Measurements from ENCODE around the gene TSHZ2.

Gene TSHZ2

GRCh38 chr20:53164072-53164471 is 191.9 kb downstream of the TSHZ2 start:
- Histone ChIP-seq H3K4me1 (ENCODE audit: insufficient read depth, low read length) (no peaks in the 10 kb centered on the region), H3K9me3 (ENCODE audit: low read length) (no peaks in the 10 kb centered on the region), H3K4me3 (ENCODE audit: low read depth in 1 of 2, low read length in 2 of 2) (no peak overlapping the region), H3K36me3 (ENCODE audit: insufficient read depth, low read length) (no peaks in the 10 kb centered on the region), H3K9ac (ENCODE audit: low read length) (no peak overlapping the region), H3K27ac (ENCODE audit: low read depth, low read length) (no peak overlapping the region), H3K27me3 (ENCODE audit: control insufficient read depth in 1 of 2, insufficient read depth in 2 of 2, low read length in 2 of 2) (no peaks in the 10 kb centered on the region)

DNA sequence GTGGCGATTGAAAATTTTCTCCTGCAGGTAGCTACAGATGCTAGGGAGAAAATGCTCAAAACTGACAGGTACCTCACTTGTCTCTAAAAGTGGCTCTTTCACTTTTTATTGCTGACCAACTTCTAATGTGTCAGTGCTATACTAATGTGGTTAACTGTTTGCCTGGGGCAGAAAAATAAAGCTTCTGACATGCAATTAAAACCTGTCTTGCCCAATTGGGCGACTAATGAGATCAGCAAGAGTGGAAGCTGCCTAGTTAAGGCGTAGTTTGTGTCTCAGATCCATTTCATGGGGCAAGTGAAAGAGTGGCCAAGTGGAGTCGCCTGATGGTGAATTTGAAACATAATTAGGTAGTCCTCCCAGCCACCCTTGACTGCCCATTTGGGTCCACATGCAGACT is 193.3 kb downstream of the TSHZ2 start:
- H3K27ac ChIP-seq (ENCODE audit: low read depth, low read length) = no peak overlapping the region
- no peak overlapping the region for H3K4me3 ChIP-seq (ENCODE audit: low read depth in 1 of 2, low read length in 2 of 2)
- no peaks in the 10 kb centered on the region for H3K4me1 ChIP-seq (ENCODE audit: insufficient read depth, low read length)
- no peaks in the 10 kb centered on the region for H3K36me3 ChIP-seq (ENCODE audit: insufficient read depth, low read length)
- H3K9me3 ChIP-seq (ENCODE audit: low read length) = no peaks in the 10 kb centered on the region
- H3K9ac ChIP-seq (ENCODE audit: low read length) = no peak overlapping the region
- no peaks in the 10 kb centered on the region for H3K27me3 ChIP-seq (ENCODE audit: control insufficient read depth in 1 of 2, insufficient read depth in 2 of 2, low read length in 2 of 2)

DNA sequence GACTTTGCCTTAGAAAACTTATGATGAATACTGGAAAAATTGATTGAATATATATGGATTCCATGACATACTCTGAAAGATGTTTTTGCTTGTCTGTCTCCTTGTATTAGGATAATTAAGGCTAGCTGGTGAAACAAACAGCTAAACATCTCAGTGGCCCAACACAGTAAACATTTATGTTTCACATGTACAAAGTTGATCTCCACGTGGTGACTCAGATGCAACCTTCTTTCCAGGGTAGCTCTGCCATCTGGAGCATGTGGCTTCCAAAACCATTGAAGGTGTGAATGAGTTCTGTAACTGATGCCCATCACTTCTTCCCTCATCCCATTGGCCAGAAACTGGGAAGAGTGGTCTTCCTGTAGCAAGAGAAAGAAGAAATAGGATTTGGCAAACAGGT is 196.3 kb downstream of the TSHZ2 start:
- no peak overlapping the region for H3K9ac ChIP-seq (ENCODE audit: low read length)
- H3K4me1 ChIP-seq (ENCODE audit: insufficient read depth, low read length) = no peaks in the 10 kb centered on the region
- no peaks in the 10 kb centered on the region for H3K36me3 ChIP-seq (ENCODE audit: insufficient read depth, low read length)
- no peak overlapping the region for H3K4me3 ChIP-seq (ENCODE audit: low read depth in 1 of 2, low read length in 2 of 2)
- no peaks in the 10 kb centered on the region for H3K27me3 ChIP-seq (ENCODE audit: control insufficient read depth in 1 of 2, insufficient read depth in 2 of 2, low read length in 2 of 2)
- H3K9me3 ChIP-seq (ENCODE audit: low read length) = no peaks in the 10 kb centered on the region
- no peak overlapping the region for H3K27ac ChIP-seq (ENCODE audit: low read depth, low read length)

DNA sequence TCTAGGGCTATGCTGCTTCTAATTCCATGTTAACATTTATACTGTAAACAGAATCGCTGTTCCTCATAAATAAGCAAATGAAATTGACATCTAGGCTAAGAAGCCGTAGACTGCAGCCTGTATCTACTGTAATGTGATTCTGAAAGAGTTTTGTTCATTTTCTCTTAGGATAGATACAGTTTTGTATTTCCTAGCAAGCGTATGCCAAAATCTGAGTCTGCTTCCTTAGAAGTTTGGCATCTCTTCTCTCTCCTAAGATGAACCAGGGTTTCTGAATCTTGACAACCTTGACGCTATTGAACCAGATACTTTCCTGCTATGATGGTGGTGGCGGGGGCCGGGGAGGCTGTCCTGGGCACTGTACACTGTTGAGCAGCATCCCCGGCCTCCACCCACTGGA is 198.0 kb downstream of the TSHZ2 start:
- Histone ChIP-seq H3K9me3 (ENCODE audit: low read length) (no peaks in the 10 kb centered on the region), H3K36me3 (ENCODE audit: insufficient read depth, low read length) (no peaks in the 10 kb centered on the region), H3K4me3 (ENCODE audit: low read depth in 1 of 2, low read length in 2 of 2) (no peak overlapping the region), H3K27ac (ENCODE audit: low read depth, low read length) (no peak overlapping the region), H3K27me3 (ENCODE audit: control insufficient read depth in 1 of 2, insufficient read depth in 2 of 2, low read length in 2 of 2) (no peaks in the 10 kb centered on the region), H3K4me1 (ENCODE audit: insufficient read depth, low read length) (no peaks in the 10 kb centered on the region), H3K9ac (ENCODE audit: low read length) (no peak overlapping the region)

DNA sequence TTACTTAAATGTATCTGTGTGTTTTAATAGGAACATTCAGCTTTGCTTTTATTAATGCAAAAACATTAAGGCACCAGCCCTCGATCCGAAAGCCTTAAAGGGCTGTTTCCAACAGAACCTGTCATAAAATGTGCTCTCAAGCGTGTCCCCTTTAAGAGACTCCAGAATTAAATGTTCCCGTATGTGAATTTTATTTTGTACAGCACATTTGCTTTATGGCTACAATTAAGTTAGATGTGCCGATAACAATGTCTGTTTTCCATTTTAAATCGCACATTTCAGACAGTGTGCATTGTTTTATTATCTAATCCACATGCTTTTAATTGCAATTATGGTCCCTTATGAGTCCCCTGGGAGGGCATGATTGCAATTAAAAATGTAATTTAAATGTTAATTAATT is 198.9 kb downstream of the TSHZ2 start:
- Histone ChIP-seq H3K9ac (ENCODE audit: low read length) (no peak overlapping the region), H3K4me3 (ENCODE audit: low read depth in 1 of 2, low read length in 2 of 2) (no peak overlapping the region), H3K36me3 (ENCODE audit: insufficient read depth, low read length) (no peaks in the 10 kb centered on the region), H3K27me3 (ENCODE audit: control insufficient read depth in 1 of 2, insufficient read depth in 2 of 2, low read length in 2 of 2) (no peaks in the 10 kb centered on the region), H3K27ac (ENCODE audit: low read depth, low read length) (no peak overlapping the region), H3K4me1 (ENCODE audit: insufficient read depth, low read length) (no peaks in the 10 kb centered on the region), H3K9me3 (ENCODE audit: low read length) (no peaks in the 10 kb centered on the region)

- Histone ChIP-seq H3K9ac (ENCODE audit: low read length) (no peak overlapping the region), H3K36me3 (ENCODE audit: insufficient read depth, low read length) (no peaks in the 10 kb centered on the region), H3K4me3 (ENCODE audit: low read depth in 1 of 2, low read length in 2 of 2) (no peak overlapping the region), H3K27ac (ENCODE audit: low read depth, low read length) (no peak overlapping the region), H3K27me3 (ENCODE audit: control insufficient read depth in 1 of 2, insufficient read depth in 2 of 2, low read length in 2 of 2) (no peaks in the 10 kb centered on the region), H3K4me1 (ENCODE audit: insufficient read depth, low read length) (no peaks in the 10 kb centered on the region), H3K9me3 (ENCODE audit: low read length) (no peaks in the 10 kb centered on the region)
These were observed 202.3 kb downstream of the TSHZ2 start for GRCh38 chr20:53174454-53174853.

DNA sequence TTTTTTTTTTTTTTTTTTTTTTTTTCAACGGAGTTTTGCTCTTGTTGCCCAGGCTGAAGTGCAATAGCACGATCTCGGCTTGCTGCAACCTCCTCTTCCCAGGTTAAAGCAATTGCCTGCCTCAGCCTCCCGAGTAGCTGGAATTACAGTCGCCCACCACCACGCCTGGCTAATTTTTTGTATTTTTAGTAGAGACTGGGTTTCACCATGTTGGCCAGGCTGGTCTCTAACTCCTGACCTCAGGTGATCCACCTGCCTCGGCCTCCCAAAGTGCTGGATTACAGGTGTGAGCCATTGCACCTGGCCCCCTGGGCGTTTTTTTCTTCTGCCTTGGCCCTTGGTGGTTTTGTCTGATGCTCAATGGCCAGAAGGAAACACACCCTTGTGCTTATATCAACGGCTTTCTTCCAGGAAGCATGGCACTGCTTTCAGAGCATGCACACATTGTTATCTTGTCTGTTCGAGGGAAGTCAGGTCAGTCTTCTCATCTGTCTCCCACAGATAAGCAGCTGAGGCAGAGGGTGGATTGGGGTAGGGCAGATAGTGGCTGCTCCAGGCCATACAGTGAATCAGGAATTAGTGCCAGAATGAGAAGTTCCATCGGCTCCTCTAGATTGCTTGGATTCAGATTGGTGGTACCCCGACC is 203.1 kb downstream of the TSHZ2 start:
- no peaks in the 10 kb centered on the region for H3K4me1 ChIP-seq (ENCODE audit: insufficient read depth, low read length)
- no peaks in the 10 kb centered on the region for H3K9me3 ChIP-seq (ENCODE audit: low read length)
- H3K4me3 ChIP-seq (ENCODE audit: low read depth in 1 of 2, low read length in 2 of 2) = no peak overlapping the region
- no peaks in the 10 kb centered on the region for H3K27me3 ChIP-seq (ENCODE audit: control insufficient read depth in 1 of 2, insufficient read depth in 2 of 2, low read length in 2 of 2)
- no peak overlapping the region for H3K27ac ChIP-seq (ENCODE audit: low read depth, low read length)
- H3K36me3 ChIP-seq (ENCODE audit: insufficient read depth, low read length) = no peaks in the 10 kb centered on the region
- no peak overlapping the region for H3K9ac ChIP-seq (ENCODE audit: low read length)

DNA sequence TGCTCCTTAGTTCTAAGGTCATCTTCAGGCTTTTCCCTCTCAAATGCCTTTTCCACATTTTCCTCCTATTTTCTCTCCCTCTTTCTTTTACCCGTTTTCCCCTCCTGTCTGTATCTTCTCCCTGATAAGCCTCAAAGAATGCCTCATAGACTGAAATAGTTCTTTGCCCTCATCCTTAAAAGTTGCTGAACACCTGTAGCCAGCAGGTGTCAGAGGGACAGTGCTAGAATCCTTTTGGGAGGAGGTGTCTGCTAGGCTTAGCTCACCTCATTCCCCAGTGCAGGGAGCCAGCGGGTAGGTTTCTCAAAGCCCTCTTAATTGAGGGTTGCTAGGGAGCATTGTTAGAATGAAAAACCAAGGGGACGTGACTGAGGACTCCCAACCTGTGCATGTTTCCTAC is 204.0 kb downstream of the TSHZ2 start:
- Histone ChIP-seq H3K27ac (ENCODE audit: low read depth, low read length) (no peak overlapping the region), H3K9me3 (ENCODE audit: low read length) (no peaks in the 10 kb centered on the region), H3K4me1 (ENCODE audit: insufficient read depth, low read length) (no peaks in the 10 kb centered on the region), H3K27me3 (ENCODE audit: control insufficient read depth in 1 of 2, insufficient read depth in 2 of 2, low read length in 2 of 2) (no peaks in the 10 kb centered on the region), H3K4me3 (ENCODE audit: low read depth in 1 of 2, low read length in 2 of 2) (no peak overlapping the region), H3K36me3 (ENCODE audit: insufficient read depth, low read length) (no peaks in the 10 kb centered on the region), H3K9ac (ENCODE audit: low read length) (no peak overlapping the region)

GRCh38 chr20:53177687-53178086 is 205.5 kb downstream of the TSHZ2 start:
- no peak overlapping the region for H3K9ac ChIP-seq (ENCODE audit: low read length)
- no peaks in the 10 kb centered on the region for H3K36me3 ChIP-seq (ENCODE audit: insufficient read depth, low read length)
- no peaks in the 10 kb centered on the region for H3K27me3 ChIP-seq (ENCODE audit: control insufficient read depth in 1 of 2, insufficient read depth in 2 of 2, low read length in 2 of 2)
- H3K27ac ChIP-seq (ENCODE audit: low read depth, low read length) = no peak overlapping the region
- no peaks in the 10 kb centered on the region for H3K9me3 ChIP-seq (ENCODE audit: low read length)
- H3K4me3 ChIP-seq (ENCODE audit: low read depth in 1 of 2, low read length in 2 of 2) = no peak overlapping the region
- no peaks in the 10 kb centered on the region for H3K4me1 ChIP-seq (ENCODE audit: insufficient read depth, low read length)

DNA sequence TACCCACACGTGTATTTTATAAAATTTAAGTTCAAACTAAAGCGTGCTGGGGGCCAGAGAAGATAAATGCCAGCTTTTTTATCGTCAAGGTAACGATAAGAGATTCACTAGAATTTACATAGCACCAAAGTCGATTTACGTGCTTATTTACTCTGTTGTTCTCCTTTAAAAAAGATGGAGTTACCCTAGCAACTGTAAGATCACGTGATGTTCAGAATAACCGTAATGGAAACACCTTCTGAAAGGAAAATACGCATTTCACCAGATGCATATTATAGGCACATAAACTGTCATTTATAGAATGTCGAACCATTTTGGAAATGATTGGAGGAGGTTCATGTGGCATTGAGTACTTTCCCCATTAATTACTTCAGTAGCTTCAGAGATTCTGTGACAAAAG is 207.6 kb downstream of the TSHZ2 start:
- H3K36me3 ChIP-seq (ENCODE audit: insufficient read depth, low read length) = no peaks in the 10 kb centered on the region
- H3K9ac ChIP-seq (ENCODE audit: low read length) = no peak overlapping the region
- no peaks in the 10 kb centered on the region for H3K4me1 ChIP-seq (ENCODE audit: insufficient read depth, low read length)
- H3K4me3 ChIP-seq (ENCODE audit: low read depth in 1 of 2, low read length in 2 of 2) = no peak overlapping the region
- no peak overlapping the region for H3K27ac ChIP-seq (ENCODE audit: low read depth, low read length)
- no peaks in the 10 kb centered on the region for H3K9me3 ChIP-seq (ENCODE audit: low read length)
- H3K27me3 ChIP-seq (ENCODE audit: control insufficient read depth in 1 of 2, insufficient read depth in 2 of 2, low read length in 2 of 2) = no peaks in the 10 kb centered on the region

DNA sequence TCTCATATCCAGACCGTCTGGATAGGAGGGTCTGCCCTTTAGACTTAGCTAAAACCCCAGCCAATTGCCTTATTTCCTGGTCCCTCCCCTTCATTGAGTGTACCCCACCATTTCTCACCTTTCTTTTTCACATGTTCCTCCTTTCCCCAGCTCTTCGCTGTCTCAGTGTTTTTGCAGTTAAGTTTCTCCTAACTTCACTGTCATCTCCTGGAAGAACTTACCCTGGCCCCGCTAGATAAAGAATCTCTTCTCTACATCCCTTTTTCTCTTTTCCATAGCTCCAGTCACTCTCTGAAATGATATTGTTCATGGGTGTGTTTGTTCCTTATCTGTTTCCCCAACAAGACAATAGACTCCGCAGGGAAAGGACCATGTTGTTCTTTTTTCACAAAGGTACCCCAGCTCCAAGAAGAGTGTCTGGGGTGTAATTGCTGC is 208.8 kb downstream of the TSHZ2 start:
- no peak overlapping the region for H3K4me3 ChIP-seq (ENCODE audit: low read depth in 1 of 2, low read length in 2 of 2)
- H3K36me3 ChIP-seq (ENCODE audit: insufficient read depth, low read length) = no peaks in the 10 kb centered on the region
- H3K9me3 ChIP-seq (ENCODE audit: low read length) = no peaks in the 10 kb centered on the region
- H3K27me3 ChIP-seq (ENCODE audit: control insufficient read depth in 1 of 2, insufficient read depth in 2 of 2, low read length in 2 of 2) = no peaks in the 10 kb centered on the region
- no peaks in the 10 kb centered on the region for H3K4me1 ChIP-seq (ENCODE audit: insufficient read depth, low read length)
- no peak overlapping the region for H3K27ac ChIP-seq (ENCODE audit: low read depth, low read length)
- no peak overlapping the region for H3K9ac ChIP-seq (ENCODE audit: low read length)

- Histone ChIP-seq H3K9me3 (ENCODE audit: low read length) (no peaks in the 10 kb centered on the region), H3K4me3 (ENCODE audit: low read depth in 1 of 2, low read length in 2 of 2) (no peak overlapping the region), H3K27ac (ENCODE audit: low read depth, low read length) (no peak overlapping the region), H3K27me3 (ENCODE audit: control insufficient read depth in 1 of 2, insufficient read depth in 2 of 2, low read length in 2 of 2) (no peaks in the 10 kb centered on the region), H3K36me3 (ENCODE audit: insufficient read depth, low read length) (no peaks in the 10 kb centered on the region), H3K4me1 (ENCODE audit: insufficient read depth, low read length) (no peaks in the 10 kb centered on the region), H3K9ac (ENCODE audit: low read length) (no peak overlapping the region)
These were observed 209.8 kb downstream of the TSHZ2 start for GRCh38 chr20:53181866-53182376.

All from muscle layer of colon (tissue), 2 donors.